GM19438 (cell line): ENCODE data around the gene BCL6B.
"Not testable (repeated sequence)": the region's sequence is repeated elsewhere in the genome, so short reads cannot be mapped to it uniquely, and the experiment has no call there.

Source experiments
- ATAC-seq: cut with Tn5 transposase; IDR thresholded peaks from one replicate; pipeline ENCODE4 v1.9.1; 2021; ENCODE audit warnings: low read depth; ENCODE audit not compliant: unreplicated experiment

BCL6B gene

DNA sequence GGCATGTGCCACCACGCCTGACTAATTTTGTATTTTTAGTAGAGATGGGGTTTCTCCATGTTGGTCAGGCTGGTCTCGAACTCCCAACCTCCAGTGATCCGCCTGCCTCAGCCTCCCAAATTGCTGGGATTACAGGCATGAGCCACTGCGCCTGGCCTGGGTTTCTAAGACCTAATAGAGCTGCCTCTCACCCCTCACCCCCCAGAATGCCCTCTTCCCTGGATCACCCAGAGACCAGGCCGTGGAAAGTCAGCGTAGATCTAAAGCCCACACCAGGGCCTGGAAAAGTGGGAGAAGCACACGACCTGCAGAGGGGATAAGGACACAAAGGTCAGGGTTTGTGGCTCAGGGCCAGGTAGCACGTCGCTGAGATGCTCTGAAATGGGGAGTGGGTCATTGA, 27.7 kb downstream of the BCL6B start:
- ATAC-seq, result not testable (repeated sequence)

DNA sequence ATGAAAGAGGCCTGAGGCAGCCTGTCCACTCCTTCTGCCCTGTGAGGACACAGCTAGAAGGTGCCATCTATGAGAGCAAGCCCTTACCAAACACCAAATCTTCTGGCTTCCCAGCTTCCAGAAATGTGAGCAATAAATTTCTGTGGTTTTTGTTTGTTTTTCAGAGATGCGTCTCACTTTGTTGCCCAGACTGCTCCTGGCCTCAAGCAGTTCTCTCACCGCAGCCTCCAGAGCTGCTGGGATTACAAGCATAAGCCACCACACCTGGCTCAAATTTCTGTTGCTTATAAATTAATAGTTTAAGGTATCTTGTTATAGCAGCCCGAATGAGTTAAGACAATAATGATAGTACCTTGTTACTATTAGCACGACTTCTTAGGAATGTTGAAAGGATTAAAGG, 33.5 kb downstream of the BCL6B start:
- no peak for ATAC-seq

DNA sequence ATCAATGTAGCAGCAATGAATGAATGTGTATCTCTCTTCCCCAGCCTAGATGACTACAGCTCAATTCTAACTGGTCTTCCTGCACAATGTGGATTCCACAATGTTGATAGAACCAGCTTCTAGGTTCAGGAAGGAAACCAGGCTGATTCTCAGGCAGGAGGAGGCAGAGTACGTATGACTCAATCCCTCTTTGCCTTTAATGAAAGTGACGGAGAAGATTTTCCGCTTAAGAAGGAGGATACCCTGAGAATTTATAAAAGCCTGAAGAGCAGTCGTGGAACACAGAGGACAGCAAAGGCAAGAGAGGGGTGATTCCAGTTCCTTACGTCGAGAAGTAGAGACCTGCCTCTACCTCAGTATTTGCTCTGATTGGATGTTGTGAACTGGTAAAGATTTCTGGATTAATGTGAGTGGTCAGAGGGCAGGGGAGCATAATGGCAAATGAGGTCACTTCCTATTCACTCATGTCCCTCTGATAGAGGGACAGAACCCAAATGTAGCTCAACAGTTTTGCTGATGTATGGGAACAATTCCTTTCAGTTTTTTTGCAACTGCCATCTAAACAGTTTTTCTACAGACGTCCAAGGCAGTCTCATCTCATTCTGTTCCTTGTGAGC, 36.1 kb downstream of the BCL6B start:
- no peak for ATAC-seq

DNA sequence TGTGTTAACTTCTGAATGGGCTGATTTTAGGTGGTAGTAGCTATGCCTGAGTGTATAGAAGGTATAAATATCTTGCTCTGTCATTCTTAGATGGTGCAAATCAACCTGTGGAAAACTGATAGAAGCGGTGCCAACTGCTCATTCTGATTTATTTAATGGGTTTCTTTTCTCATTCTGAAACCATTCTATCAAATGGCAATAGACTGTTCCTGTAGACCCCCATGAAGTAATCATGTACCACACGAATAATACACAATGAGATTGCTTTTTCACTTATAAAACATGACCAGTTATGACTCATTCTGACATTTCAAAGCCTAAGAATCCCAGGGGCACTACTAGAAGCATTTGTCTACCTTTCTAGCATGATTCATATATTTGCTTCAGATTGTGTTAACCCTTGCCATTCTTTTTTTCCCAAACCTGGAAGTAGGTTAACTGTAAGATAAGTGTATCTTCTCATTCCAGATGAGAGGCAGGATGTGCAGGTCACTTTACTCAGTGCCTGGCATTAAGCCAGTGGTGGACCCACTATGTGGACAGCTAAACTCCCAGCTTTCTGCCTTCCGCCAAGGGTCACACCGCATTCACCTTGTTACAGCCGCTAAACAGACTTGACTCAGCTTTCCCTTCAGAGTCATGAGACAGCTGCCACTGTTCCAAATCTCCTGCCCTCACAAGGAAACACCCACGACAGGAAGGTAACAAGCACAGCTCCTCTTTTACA, 37.5 kb downstream of the BCL6B start:
- no peak for ATAC-seq

DNA sequence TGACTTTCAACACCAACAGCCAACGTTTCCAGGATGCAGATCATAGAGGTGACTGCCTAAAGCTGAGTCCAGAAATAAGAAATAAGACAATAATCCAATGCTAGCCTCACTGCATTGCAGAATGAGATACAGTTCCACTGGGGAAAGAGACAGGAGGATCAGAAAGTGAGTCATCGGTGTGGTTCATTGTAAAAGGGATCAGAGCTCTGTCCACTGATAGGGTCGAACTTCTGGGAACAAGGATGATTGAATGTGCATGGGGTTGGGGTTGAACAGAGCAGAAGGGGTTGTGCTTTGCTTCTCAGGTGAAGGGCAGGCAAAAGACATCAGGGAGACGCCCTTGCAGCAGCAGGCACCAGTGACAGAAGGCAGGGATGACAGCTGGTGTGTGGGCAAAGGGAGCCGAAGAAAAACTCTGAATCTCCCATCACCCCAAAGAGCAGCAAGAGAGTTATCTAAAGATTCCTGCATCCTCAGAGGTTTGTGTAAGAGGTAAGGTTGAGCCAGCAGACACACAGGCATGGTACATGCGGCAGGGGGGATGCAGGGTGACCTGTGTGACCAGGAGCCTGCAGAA, 40.8 kb downstream of the BCL6B start:
- ATAC-seq, result no peak

DNA sequence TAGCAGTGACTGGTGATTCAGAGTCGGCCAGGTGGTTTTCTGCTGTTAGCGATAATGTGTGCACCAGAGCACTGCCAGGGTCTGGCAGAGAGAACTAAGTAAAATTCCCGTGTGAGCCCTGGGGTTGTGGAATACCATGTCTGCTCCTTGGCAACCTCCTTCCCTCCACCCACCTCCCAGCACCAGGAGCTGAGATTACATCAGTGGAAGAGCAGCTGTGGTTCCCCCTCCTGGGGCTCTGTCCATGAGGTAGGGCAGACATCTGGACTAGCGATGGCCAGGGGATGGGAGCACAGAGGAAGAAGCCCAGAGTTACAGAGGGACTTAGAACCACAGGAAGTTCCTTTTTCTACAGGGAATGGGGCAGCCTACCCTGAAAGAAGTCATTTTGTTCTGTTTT, 41.4 kb downstream of the BCL6B start:
- ATAC-seq, result no peak

DNA sequence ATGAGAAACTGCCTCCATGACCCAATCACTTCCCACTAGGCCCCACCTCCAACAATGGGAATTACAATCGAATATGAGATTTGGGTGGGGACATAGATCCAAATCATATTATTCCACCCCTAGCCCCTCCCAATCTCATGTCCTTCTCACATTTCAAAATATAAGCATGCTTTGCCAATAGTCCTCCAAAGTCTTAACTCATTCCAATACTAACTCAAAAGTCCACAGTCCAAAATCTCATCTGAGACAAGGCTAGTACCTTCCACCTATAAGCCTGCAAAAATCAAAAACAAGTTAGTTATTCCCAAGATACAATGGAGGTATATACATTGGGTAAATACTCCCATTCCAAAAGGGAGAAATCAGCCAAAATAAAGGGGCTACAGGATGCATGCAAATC, 44.3 kb downstream of the BCL6B start:
- no peak for ATAC-seq

DNA sequence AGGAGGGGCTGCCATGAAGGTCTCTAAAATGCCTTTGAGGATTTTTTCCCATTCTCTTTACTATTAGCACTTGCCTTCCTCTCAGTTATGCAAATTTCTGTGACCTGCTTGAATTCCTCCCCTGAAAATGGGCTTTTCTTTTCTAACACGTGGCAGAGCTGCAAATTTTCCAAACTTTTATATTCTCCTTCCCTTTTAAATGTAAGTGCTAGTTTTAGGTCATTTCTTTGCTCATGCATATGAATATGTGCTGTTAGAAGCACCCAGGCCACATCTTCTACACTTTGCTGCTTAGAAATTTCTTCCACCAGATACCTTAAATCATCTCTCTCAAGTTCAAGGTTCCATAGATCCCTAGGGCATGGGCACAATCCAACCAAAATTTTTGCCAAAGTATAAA, 45.4 kb downstream of the BCL6B start:
- ATAC-seq, result no peak

DNA sequence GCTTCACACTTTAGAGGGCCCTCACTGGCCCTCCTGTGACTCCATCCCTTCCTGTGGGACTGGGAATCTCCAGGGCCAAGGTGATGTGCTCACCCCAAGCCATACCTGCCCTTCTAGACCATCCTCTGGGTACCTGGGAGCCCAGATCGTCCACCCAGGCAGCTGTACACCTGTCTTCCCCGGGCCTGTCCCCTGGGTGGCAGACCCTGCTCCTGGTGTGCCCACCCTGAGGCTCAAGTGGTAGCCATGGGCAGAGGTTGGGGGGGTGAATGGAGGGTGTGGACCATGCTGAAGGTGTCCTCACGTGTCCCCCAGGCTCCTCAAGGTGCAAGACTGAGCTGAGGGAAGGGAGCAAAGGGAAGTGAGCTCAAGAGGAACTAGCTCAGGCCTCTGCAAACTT, 47.9 kb downstream of the BCL6B start:
- ATAC-seq, result no peak

DNA sequence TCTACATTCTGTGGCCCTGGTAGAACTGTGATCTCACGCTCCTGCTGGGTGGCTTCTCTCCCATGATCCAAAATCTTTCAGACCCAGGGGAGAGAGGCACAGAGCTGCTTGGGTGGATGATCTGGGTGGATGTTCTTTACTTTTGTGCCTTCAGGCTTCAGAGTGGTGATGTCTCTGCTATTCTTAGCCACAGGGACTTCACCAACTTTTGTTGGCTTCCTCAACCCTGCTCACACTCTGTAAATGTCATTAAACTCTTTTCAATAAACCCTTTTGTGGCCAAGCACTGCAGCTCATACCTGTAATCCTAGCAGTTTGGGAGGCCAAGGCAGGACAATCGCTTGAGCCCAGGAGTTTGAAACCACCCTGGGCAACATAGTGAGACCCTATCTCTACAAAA, 49.6 kb downstream of the BCL6B start:
- no peak for ATAC-seq

DNA sequence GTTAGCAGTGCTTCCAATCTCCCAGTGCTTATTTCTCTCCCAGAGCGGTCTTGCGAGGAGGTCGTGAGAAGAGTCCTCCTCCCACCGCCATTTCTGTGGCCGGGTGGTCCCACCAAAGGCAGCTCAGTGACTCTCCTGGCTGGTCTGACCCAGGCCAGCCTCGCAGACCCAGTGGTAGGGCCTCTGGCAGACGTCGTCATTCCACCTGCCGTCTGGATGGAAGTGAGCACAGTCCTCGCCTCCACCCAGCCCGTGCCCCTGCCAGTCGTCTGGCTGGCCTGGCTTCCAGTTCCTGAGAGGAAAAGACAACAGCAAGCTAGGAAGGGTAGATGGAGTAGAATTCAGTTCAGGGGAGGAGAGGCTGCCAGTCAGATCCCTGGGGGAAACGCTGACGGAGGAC, 52.1 kb downstream of the BCL6B start:
- no peak for ATAC-seq

DNA sequence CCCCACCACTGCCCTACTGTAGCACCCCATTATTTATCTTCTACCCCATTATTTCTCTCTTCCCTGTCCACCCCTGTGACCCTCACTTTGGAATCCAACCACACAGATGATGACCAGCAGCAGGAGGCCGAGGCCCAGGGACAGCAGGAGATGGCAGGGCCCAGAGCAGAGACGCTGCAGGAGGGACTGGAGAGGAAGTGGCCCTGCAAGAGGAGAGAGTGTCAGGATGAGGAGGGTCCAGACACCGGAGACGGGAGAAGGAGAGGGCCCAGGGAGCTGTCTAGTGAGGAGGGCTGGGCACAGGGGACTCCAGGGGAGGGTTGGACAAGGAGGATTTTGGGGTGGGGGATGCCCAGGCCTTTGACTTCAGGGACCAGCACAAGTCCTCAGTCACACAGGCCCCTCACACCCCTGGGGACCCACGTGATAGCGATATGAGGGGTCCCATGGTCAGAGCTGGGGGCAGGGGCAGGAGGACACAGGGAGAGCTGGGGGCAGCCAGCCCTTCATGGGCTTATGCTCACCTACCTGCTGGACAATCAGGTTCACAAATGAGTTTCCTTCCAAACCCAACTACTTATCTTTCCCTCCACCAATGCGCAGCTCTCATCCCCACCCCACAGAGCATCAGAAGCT, 55.2 kb downstream of the BCL6B start:
- ATAC-seq, result no peak

DNA sequence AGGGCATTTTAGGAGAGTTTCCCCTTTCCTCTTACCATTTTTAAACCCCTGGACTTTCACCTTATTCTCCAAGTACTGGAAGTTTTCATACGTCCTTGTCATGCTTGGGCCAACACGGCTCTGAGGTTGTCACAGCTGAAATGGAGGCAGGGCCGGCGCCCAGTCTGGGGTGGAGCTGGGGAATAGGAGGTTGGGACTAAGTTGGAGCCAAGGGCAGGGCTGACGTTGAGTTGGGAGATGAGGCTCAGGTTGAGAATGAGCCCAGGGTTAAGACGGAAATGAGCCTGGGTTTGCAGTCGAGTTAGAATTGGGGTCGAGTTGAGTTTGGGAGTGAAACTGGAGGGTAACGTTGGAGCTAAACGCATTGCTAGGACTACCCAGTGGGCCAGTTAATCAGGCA, 55.9 kb downstream of the BCL6B start:
- ATAC-seq, result no peak
